ENCODE results near the gene NHSL2.
"Not testable (repeated sequence)": the region's sequence is repeated elsewhere in the genome, so short reads cannot be mapped to it uniquely, and the experiment has no call there.

The NHSL2 gene

DNA sequence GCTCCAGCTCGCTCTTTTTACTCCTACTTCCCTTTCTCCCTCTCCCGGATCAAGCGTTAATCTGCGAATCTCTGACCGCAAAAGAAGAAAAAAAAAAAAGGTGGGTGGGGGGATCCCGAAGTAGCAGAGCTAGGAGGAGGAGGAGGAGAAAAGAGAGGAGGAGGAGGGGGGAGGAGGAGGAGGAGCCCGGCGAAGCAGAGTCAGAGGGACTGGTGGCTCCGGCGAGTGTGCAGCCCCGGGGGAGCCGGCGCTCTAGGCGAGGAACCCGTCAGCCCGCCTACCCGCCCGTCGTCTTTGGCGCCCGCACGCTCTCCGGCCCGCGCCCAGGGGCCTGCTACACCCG lies at the start of gene NHSL2:
Gene NHSL2, plus strand, starts transcription at position 203 of the 343 bp plus-strand sequence.
- no peak for DNase-seq (ENCODE audit: extremely low spot score, insufficient read length, low read depth)
- no peak for FAIRE-seq

- FAIRE-seq, result no peak
- DNase-seq (ENCODE audit: extremely low spot score, insufficient read length, low read depth), result no peak
These were observed 43.0 kb upstream of the NHSL2 start for GRCh38 chrX:71867680-71868079.

DNA sequence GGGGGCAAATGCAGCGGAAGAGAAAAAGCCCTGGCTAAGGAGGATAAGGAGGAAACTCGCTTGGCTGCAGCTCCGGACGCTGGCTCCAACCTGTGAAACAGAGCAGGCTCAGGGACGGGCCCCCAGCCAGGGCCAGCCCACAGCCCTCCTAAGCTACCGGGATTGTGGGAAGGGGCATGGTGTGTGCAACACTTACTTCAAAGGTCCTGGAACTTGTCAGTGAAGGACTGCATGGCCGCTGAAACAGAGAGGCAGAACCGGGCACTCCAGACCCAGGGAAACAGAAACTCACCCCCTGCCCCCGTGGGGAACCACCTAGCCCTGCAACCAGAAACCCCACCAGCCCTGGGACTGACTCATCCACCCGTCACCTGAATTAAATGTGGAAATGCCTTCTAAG lies 41.1 kb upstream of the NHSL2 start:
- not testable (repeated sequence) for DNase-seq (ENCODE audit: extremely low spot score, insufficient read length, low read depth); FAIRE-seq

GRCh38 chrX:71870208-71871098 lies 40.2 kb upstream of the NHSL2 start:
- DNase-seq (ENCODE audit: extremely low spot score, insufficient read length, low read depth) (no peak), FAIRE-seq (no peak)

DNA sequence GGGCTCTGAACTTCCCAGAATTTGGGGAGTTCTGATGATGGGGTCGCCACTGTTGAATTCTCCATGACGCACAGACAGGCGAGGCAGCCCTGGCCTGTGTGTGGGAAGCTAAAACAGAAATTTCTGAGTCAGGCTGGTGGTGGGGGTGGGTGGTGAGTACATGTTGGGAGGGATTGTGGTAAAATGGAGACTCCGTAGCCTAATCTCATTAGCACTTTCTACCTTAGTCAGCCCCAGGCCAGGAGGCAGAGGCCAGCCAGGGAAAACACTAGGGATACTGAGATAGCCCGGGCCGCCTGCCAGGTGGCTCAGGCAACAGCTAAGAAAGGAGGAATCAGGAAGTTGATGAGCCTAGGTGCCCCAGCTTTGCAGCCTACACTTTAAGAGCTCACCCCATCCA lies 39.3 kb upstream of the NHSL2 start:
- DNase-seq (ENCODE audit: extremely low spot score, insufficient read length, low read depth), result no peak
- no peak for FAIRE-seq

GRCh38 chrX:71872542-71873458 lies 37.8 kb upstream of the NHSL2 start:
- DNase-seq (ENCODE audit: extremely low spot score, insufficient read length, low read depth) (no peak), FAIRE-seq (no peak)

DNA sequence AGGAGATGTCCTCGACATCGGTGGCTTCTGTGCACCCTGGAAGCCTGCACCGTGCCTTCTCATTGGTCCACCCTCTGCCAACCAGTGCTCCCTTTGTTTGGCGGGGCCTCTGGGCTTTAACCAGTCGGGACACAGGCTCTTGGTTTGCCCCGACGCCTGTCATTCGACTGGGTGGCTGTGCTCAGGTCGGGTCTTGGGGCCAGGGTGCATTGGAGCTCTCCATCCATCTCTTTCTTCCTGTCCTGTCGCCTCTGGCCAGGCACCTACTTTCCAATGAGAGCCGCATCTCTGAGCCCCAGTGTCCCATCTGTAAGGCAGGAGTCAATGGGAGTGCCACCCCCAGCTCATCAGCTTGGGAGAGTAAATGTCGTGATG lies 37.2 kb upstream of the NHSL2 start:
- DNase-seq (ENCODE audit: extremely low spot score, insufficient read length, low read depth), result no peak
- no peak for FAIRE-seq

DNA sequence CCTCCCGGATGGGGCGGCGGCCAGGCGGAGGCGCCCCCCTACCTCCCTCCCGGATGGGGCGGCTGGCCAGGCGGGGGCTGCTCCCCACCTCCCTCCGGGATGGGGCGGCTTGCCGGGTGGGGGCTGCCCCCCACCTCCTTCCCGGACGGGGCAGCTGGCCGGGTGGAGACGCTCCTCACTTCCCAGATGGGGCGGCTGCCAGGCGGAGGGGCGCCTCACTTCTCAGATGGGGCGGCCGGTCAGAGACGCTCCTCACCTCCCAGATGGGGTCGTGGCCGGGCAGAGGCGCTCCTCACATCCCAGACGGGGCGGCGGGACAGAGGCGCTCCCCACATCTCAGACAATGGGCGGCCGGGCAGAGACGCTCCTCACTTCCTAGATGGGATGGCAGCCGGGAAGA lies 33.8 kb upstream of the NHSL2 start:
- not testable (repeated sequence) for DNase-seq (ENCODE audit: extremely low spot score, insufficient read length, low read depth); FAIRE-seq

DNA sequence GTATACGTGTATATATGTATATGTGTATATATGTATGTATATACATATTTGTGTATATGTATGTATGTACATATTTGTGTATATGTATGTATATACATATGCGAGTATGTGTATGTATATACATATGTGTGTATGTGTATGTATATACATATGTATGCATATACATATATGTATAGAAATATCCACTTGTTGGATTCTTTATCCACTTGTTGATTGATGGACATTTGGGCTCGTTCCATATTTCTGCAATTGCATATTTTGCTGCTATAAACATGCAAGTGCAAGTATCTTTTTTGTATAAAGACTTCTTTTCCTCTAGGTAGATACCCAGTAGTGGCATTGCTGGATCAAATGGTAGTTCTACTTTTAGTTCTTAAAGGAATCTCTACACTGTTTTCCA lies 25.5 kb upstream of the NHSL2 start:
- no peak for DNase-seq (ENCODE audit: extremely low spot score, insufficient read length, low read depth)
- no peak for FAIRE-seq

GRCh38 chrX:71895607-71896006 lies 15.0 kb upstream of the NHSL2 start:
- FAIRE-seq (no peak), DNase-seq (ENCODE audit: extremely low spot score, insufficient read length, low read depth) (no peak)

DNA sequence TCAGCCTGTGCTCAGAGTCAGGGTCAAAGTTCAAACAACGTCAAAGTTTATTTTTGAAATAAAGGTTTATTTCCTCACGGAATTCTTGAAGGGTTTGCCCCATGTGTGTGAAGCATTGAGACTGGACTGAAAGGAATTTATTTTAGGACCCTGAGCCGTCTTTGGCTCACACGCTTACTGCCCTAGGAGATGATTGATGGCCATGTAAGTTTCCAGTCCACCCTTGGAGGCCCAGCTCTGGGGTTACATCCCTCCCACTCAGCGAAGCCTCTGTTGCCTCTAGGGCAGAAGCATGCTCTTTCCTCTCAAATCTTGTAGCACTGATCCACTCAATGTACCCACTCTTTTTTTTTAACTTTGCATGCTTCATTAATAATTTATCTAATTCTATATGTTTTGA lies 4.5 kb upstream of the NHSL2 start:
- DNase-seq (ENCODE audit: extremely low spot score, insufficient read length, low read depth) (no peak), FAIRE-seq (no peak)

GRCh38 chrX:71908387-71908786 lies 2.3 kb upstream of the NHSL2 start:
- FAIRE-seq, result no peak

GRCh38 chrX:71909956-71910355 lies 689 bp upstream of the NHSL2 start:
- FAIRE-seq, result no peak

More at GRCh38 chrX:71908387-71908786, 2.3 kb upstream of the NHSL2 start:
- DNase-seq (ENCODE audit: extremely low spot score, insufficient read length, low read depth), result no peak

GRCh38 chrX:71910986-71911730 lies 513 bp downstream of the NHSL2 start:
- FAIRE-seq (no peak), DNase-seq (ENCODE audit: extremely low spot score, insufficient read length, low read depth) (no peak)

More at GRCh38 chrX:71909956-71910355, 689 bp upstream of the NHSL2 start:
- no peak for DNase-seq (ENCODE audit: extremely low spot score, insufficient read length, low read depth)

DNA sequence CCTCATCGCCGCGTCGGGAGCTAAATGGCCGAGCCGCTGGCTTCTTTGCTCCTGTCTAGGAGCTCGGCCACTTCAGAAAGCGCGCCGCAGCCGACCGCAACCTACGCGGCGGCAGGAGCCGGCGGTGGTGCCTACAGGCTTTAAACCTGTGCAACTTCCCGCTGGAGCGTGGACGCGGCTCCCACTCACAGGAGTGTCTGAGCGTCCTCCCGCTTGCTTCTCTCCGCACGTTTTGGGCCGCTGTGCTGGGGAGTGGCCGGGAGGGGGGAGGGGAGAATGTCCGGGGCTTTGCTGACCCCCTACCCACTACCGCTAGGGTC lies 1.0 kb downstream of the NHSL2 start:
- no peak for DNase-seq (ENCODE audit: extremely low spot score, insufficient read length, low read depth)
- no peak for FAIRE-seq

GRCh38 chrX:71912156-71912555 lies 1.5 kb downstream of the NHSL2 start:
- DNase-seq (ENCODE audit: extremely low spot score, insufficient read length, low read depth) (no peak), FAIRE-seq (no peak)

GRCh38 chrX:71913156-71913950 lies 2.7 kb downstream of the NHSL2 start:
- DNase-seq (ENCODE audit: extremely low spot score, insufficient read length, low read depth), result no peak
- no peak for FAIRE-seq

- no peak for FAIRE-seq
- DNase-seq (ENCODE audit: extremely low spot score, insufficient read length, low read depth), result no peak
These were observed 7.1 kb downstream of the NHSL2 start for GRCh38 chrX:71917621-71918343.

DNA sequence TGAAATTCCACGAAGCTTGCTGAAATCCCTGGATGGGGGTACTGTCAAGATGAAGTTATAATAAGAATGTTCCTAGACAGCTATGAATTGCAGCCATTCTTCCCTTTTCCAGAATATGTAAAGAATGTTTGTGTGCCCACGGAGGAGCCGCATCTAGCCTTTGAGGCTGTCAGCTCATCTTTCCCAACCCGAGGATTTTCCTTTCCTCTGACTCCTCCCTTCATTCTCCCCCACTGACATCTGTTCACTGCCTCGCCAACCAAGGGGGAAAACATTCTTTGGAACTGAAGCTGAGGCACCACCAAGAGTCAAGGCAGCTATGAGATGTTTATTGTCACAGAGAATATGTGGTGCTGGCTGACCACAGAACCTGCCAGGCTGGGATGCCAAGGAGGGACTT lies 8.8 kb downstream of the NHSL2 start:
- FAIRE-seq (no peak), DNase-seq (ENCODE audit: extremely low spot score, insufficient read length, low read depth) (no peak)

All from GM18507 (cell line).